KOPT-K1 (cell line): ENCODE data around the gene SNAP23.

Experiments
- H3K27ac ChIP-seq: fragments of 200-600 bp; sonication (generic); 2 replicates; pipeline ENCODE4 v1.5.1; 2016; ENCODE audit warnings: antibody characterized with exemption, mild to moderate bottlenecking, low read depth, low read length; ENCODE audit not compliant: poor library complexity, severe bottlenecking
- H3K36me3 ChIP-seq: fragments of 200-600 bp; sonication (generic); 2 replicates; pipeline ENCODE4 v1.5.1; 2017; ENCODE audit warnings: antibody characterized with exemption, mild to moderate bottlenecking, low read length, moderate library complexity; ENCODE audit not compliant: insufficient read depth
- H3K9me3 ChIP-seq: fragments of 200-600 bp; sonication (generic); 2 replicates; pipeline ENCODE4 v1.5.1; 2017; ENCODE audit warnings: antibody characterized with exemption, low read length, mild to moderate bottlenecking; ENCODE audit not compliant: insufficient read depth, poor library complexity, severe bottlenecking

The SNAP23 gene

GRCh38 chr15:42495361-42496212 lies at the start of gene SNAP23:
SNAP23 (plus strand) TSS chr15:42495634; CDS start chr15:42511847, 16,213 bp downstream.
- Histone ChIP-seq H3K27ac (peak within 1 kb of the TSS; percentile 52), H3K36me3 (no peaks in the 10 kb centered on the region; the same call in 1 of the 2 replicates), H3K9me3 (no peaks in the 10 kb centered on the region)

- H3K27ac ChIP-seq, result no peak overlapping the region
- peaks cover 78% of the 10 kb centered on the region for H3K36me3 ChIP-seq
- H3K9me3 ChIP-seq, result no peaks in the 10 kb centered on the region
Observed at GRCh38 chr15:42447599-42447998, 47.8 kb upstream of the SNAP23 start.

- H3K9me3 ChIP-seq, result no peaks in the 10 kb centered on the region
- peaks cover 75% of the 10 kb centered on the region for H3K36me3 ChIP-seq
- no peak overlapping the region for H3K27ac ChIP-seq
Observed at GRCh38 chr15:42448281-42448680, 47.2 kb upstream of the SNAP23 start.

GRCh38 chr15:42449770-42450424 lies 45.5 kb upstream of the SNAP23 start:
- Histone ChIP-seq H3K36me3 (peaks cover 64% of the 10 kb centered on the region), H3K9me3 (no peaks in the 10 kb centered on the region), H3K27ac (no peak overlapping the region)

GRCh38 chr15:42450425-42450790 lies 45.0 kb upstream of the SNAP23 start:
- Histone ChIP-seq H3K36me3 (peaks cover 59% of the 10 kb centered on the region), H3K9me3 (no peaks in the 10 kb centered on the region), H3K27ac (no peak overlapping the region)

- H3K9me3 ChIP-seq, result no peaks in the 10 kb centered on the region
- no peak overlapping the region for H3K27ac ChIP-seq
- H3K36me3 ChIP-seq, result peaks cover 29% of the 10 kb centered on the region
Observed at GRCh38 chr15:42453826-42454225, 41.6 kb upstream of the SNAP23 start.

GRCh38 chr15:42456531-42456930 lies 38.9 kb upstream of the SNAP23 start:
- H3K27ac ChIP-seq, result no peak overlapping the region
- H3K36me3 ChIP-seq, result peaks cover 3% of the 10 kb centered on the region
- H3K9me3 ChIP-seq, result no peaks in the 10 kb centered on the region

- Histone ChIP-seq H3K36me3 (no peaks in the 10 kb centered on the region; the same call in none of the 2 replicates), H3K27ac (no peak overlapping the region)
Observed at GRCh38 chr15:42456971-42457370, 38.5 kb upstream of the SNAP23 start.

GRCh38 chr15:42457445-42458442 lies 37.7 kb upstream of the SNAP23 start:
- H3K9me3 ChIP-seq, result no peaks in the 10 kb centered on the region
- H3K36me3 ChIP-seq, result no peaks in the 10 kb centered on the region; the same call in none of the 2 replicates
- no peak overlapping the region for H3K27ac ChIP-seq

More at GRCh38 chr15:42456971-42457370, 38.5 kb upstream of the SNAP23 start:
- no peaks in the 10 kb centered on the region for H3K9me3 ChIP-seq

GRCh38 chr15:42461261-42461660 lies 34.2 kb upstream of the SNAP23 start:
- no peak overlapping the region for H3K27ac ChIP-seq
- peaks cover 30% of the 10 kb centered on the region for H3K36me3 ChIP-seq
- no peaks in the 10 kb centered on the region for H3K9me3 ChIP-seq

- H3K36me3 ChIP-seq, result peaks cover 36% of the 10 kb centered on the region
- no peaks in the 10 kb centered on the region for H3K9me3 ChIP-seq
- no peak overlapping the region for H3K27ac ChIP-seq
Observed at GRCh38 chr15:42465520-42466259, 29.7 kb upstream of the SNAP23 start.

- Histone ChIP-seq H3K36me3 (peaks cover 13% of the 10 kb centered on the region), H3K27ac (no peak overlapping the region)
Observed at GRCh38 chr15:42471002-42471401, 24.4 kb upstream of the SNAP23 start.

GRCh38 chr15:42474827-42475226 lies 20.6 kb upstream of the SNAP23 start:
- no peak overlapping the region for H3K27ac ChIP-seq
- peaks cover 11% of the 10 kb centered on the region for H3K36me3 ChIP-seq
- H3K9me3 ChIP-seq, result no peaks in the 10 kb centered on the region

More at GRCh38 chr15:42471002-42471401, 24.4 kb upstream of the SNAP23 start:
- no peaks in the 10 kb centered on the region for H3K9me3 ChIP-seq

GRCh38 chr15:42482701-42483100 lies 12.7 kb upstream of the SNAP23 start:
- Histone ChIP-seq H3K27ac (no peak overlapping the region), H3K36me3 (peaks cover 9% of the 10 kb centered on the region; the same call in 1 of the 2 replicates), H3K9me3 (peaks cover 11% of the 10 kb centered on the region)
